Loucy (cell line): ENCODE results near the gene NRN1.

Experiments
- H2AFZ ChIP-seq: fragments of 200-600 bp; sonication (generic); 2 replicates; pipeline ENCODE4 v1.6.0; 2016; ENCODE audit warnings: antibody characterized with exemption, mild to moderate bottlenecking, low read length, moderate library complexity
- H3F3A ChIP-seq: fragments of 200-600 bp; 2 replicates; pipeline ENCODE4 v1.6.0; 2016; ENCODE audit warnings: antibody characterized with exemption, low read depth, mild to moderate bottlenecking
- H3K27me3 ChIP-seq: fragments of 200-600 bp; sonication (generic); 2 replicates; pipeline ENCODE4 v1.6.1; 2014; ENCODE audit warnings: low read length, mild to moderate bottlenecking; ENCODE audit not compliant: insufficient read depth, poor library complexity, severe bottlenecking
- H3K36me3 ChIP-seq: fragments of 200-600 bp; sonication (generic); 2 replicates; pipeline ENCODE4 v1.6.1; 2016; ENCODE audit warnings: low read length; ENCODE audit not compliant: insufficient read depth
- H3K4me1 ChIP-seq: fragments of 200-600 bp; sonication (generic); 2 replicates; pipeline ENCODE4 v1.5.1; 2014; ENCODE audit warnings: low read length, mild to moderate bottlenecking; ENCODE audit not compliant: insufficient read depth, poor library complexity, severe bottlenecking
- H3K4me2 ChIP-seq: fragments of 200-600 bp; sonication (generic); 2 replicates; pipeline ENCODE4 v1.6.0; 2014; ENCODE audit warnings: antibody characterized with exemption, low read length, low read depth, mild to moderate bottlenecking; ENCODE audit not compliant: poor library complexity, severe bottlenecking
- H3K4me3 ChIP-seq: fragments of 200-600 bp; sonication (generic); 2 replicates; pipeline ENCODE4 v1.5.1; 2014; ENCODE audit warnings: low read length, mild to moderate bottlenecking, mixed read lengths; ENCODE audit not compliant: poor library complexity, severe bottlenecking
- H3K79me2 ChIP-seq: fragments of 200-600 bp; sonication (generic); 2 replicates; pipeline ENCODE4 v1.6.1; 2014; ENCODE audit warnings: low read length; ENCODE audit not compliant: insufficient read depth
- H3K9ac ChIP-seq: fragments of 200-600 bp; sonication (generic); 2 replicates; pipeline ENCODE4 v1.6.0; 2014; ENCODE audit warnings: mild to moderate bottlenecking, low read depth, low read length, moderate library complexity; ENCODE audit not compliant: poor library complexity, severe bottlenecking
- H3K9me2 ChIP-seq: fragments of 200-600 bp; sonication (generic); replicated peaks from 2 replicates; pipeline ENCODE4 v1.6.1; 2016; ENCODE audit warnings: low read depth, low read length, mixed read lengths
- H3K9me3 ChIP-seq: fragments of 200-600 bp; sonication (generic); 2 replicates; pipeline ENCODE4 v1.6.1; 2014; ENCODE audit warnings: mild to moderate bottlenecking, antibody characterized with exemption, low read length, low read depth; ENCODE audit not compliant: insufficient read depth
- H4K20me1 ChIP-seq: fragments of 200-600 bp; sonication (generic); 2 replicates; pipeline ENCODE4 v1.6.0; 2014; ENCODE audit warnings: antibody characterized with exemption, low read length, mild to moderate bottlenecking; ENCODE audit not compliant: insufficient read depth, poor library complexity, severe bottlenecking
- EZH2phosphoT487 ChIP-seq: fragments of 200-600 bp; IDR thresholded peaks from 2 replicates; pipeline ENCODE4 v1.6.1; 2018; ENCODE audit warnings: antibody characterized with exemption, mild to moderate bottlenecking, moderate library complexity, borderline replicate concordance
- TF ChIP-seq, protein P1 (sequence below): fragments of 200-600 bp; sonication (generic); conservative IDR thresholded peaks from 2 replicates; pipeline ENCODE4 v1.5.1; 2014; ENCODE audit warnings: mild to moderate bottlenecking, antibody characterized with exemption, low read length

Gene NRN1

DNA sequence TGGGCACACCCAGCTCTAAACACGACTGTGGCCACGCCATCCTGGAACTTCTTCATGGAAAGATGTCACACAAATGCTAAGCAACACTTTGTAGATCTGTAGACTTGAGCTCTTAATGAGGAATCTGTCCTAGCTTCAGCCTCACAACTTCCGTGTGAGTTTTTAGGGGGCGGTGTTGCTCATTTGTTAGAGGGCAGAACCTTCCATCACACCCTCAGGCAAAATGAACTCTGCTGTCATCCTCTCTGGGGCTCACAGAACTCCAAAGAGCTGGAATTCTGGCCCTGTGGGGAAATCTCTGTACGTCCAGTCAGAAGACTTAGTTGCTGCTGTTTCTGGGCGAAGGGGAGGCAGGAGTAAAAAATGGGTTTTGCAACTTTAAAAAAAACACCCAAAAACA is 49.8 kb downstream of the NRN1 start:
- Histone ChIP-seq H3F3A (no peaks in the 10 kb centered on the region), H3K4me2 (no peak overlapping the region), H3K9me2 (no peaks in the 10 kb centered on the region), H3K36me3 (no peaks in the 10 kb centered on the region), H3K79me2 (no peaks in the 10 kb centered on the region), H3K4me3 (no peak overlapping the region), H3K4me1 (no peaks in the 10 kb centered on the region), H3K27me3 (no peaks in the 10 kb centered on the region), H2AFZ (no peak overlapping the region), H3K9me3 (no peaks in the 10 kb centered on the region), H3K9ac (no peak overlapping the region), H4K20me1 (no peaks in the 10 kb centered on the region)
- no peak for TF ChIP-seq EZH2phosphoT487
- TF ChIP-seq, protein P1, sequence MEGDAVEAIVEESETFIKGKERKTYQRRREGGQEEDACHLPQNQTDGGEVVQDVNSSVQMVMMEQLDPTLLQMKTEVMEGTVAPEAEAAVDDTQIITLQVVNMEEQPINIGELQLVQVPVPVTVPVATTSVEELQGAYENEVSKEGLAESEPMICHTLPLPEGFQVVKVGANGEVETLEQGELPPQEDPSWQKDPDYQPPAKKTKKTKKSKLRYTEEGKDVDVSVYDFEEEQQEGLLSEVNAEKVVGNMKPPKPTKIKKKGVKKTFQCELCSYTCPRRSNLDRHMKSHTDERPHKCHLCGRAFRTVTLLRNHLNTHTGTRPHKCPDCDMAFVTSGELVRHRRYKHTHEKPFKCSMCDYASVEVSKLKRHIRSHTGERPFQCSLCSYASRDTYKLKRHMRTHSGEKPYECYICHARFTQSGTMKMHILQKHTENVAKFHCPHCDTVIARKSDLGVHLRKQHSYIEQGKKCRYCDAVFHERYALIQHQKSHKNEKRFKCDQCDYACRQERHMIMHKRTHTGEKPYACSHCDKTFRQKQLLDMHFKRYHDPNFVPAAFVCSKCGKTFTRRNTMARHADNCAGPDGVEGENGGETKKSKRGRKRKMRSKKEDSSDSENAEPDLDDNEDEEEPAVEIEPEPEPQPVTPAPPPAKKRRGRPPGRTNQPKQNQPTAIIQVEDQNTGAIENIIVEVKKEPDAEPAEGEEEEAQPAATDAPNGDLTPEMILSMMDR: no peak

DNA sequence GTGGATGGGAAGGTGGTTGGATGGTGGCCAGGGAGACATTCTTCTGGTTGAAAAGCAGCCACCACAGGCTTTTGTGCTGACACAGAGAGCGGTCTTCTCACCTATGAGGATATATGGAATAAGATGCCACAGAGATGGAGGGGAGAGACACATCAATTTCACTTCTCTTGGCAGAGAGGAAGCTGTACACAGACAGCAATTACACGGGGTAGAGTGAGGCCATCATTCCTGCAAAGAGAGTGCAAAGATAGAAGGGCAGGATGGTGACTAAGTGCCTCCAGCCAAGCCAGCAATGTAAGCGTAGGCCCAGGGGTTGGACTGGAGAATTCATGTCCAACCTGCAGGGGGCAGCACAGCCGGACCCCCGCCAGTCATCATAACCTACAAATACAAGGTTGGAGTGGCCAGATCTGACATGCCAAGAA is 56.4 kb downstream of the NRN1 start:
- Histone ChIP-seq H3K9me2 (no peaks in the 10 kb centered on the region), H3K9ac (no peak overlapping the region), H3K36me3 (no peaks in the 10 kb centered on the region), H3K4me3 (no peak overlapping the region), H3K27me3 (peaks cover 7% of the 10 kb centered on the region), H2AFZ (no peak overlapping the region), H3K4me2 (no peak overlapping the region), H3K9me3 (no peaks in the 10 kb centered on the region), H3F3A (no peaks in the 10 kb centered on the region), H3K79me2 (no peaks in the 10 kb centered on the region), H4K20me1 (no peaks in the 10 kb centered on the region), H3K4me1 (no peaks in the 10 kb centered on the region)
- TF ChIP-seq, protein P1: peak; percentile 82
- TF ChIP-seq EZH2phosphoT487: no peak
